Forelimb muscle (tissue), 1 donor: ENCODE data around the gene SETDB2. TPM values are rescaled to one million over a fixed set of nuclear protein-coding genes. Genes with fewer than 3 reads are reported as not detected.

Experiments used
- DNase-seq: peaks from one replicate; pipeline ENCODE4 v3.0.0-alpha.2; 2013; ENCODE audit warnings: low read depth
- polyA plus RNA-seq: library from polyadenylated mRNA; unstranded; fragments of 120-200 nt; gene quantifications from one replicate; pipeline ENCODE4 v1.2.1, GENCODE V29; 2013; ENCODE audit not compliant: insufficient read length

The SETDB2 gene, protein sequence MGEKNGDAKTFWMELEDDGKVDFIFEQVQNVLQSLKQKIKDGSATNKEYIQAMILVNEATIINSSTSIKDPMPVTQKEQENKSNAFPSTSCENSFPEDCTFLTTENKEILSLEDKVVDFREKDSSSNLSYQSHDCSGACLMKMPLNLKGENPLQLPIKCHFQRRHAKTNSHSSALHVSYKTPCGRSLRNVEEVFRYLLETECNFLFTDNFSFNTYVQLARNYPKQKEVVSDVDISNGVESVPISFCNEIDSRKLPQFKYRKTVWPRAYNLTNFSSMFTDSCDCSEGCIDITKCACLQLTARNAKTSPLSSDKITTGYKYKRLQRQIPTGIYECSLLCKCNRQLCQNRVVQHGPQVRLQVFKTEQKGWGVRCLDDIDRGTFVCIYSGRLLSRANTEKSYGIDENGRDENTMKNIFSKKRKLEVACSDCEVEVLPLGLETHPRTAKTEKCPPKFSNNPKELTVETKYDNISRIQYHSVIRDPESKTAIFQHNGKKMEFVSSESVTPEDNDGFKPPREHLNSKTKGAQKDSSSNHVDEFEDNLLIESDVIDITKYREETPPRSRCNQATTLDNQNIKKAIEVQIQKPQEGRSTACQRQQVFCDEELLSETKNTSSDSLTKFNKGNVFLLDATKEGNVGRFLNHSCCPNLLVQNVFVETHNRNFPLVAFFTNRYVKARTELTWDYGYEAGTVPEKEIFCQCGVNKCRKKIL
- polyA plus RNA-seq = 8.1 TPM

DNA sequence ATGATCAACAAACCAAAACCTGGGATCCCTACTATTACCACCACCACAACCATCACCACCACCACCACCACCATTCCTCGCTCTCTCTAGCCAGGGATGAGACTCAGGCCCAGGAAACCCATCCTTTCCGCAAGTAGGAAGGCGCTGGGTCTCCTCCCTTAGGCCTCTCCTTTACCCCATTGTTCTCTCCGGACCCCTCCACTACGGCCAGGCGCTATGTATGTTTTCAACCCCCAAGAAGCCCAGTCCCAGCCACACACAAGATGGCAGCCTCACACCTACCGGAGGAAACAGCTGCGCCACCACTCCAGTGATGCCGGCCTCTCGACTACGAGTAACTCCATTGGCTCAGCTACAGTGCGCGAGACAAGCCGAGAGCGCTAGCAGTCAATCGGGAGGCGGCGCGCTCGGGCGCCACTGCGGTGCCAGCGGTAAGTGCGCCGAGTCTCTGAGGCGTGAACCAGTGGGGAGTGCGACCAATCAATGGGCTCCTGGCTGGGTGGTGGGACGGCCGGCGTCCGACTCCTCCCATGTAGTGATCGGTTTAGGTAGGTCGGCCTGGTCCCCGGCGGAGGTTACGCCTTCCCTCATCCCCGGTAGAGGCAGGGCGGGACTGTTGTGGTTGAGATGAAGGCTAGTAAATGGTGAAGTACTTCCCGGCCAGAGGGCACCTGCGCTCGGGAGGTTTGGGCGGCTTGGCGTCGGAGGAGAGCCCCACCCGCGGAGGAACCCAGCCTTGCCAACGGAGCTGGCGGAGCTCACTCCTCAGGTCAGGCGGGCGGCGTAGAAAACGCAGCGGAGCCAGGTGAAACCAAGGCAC, at the start of gene SETDB2, which contains the start of gene CAB39L:
TSS of gene SETDB2 (plus strand) at position 571 of the 820 bp plus-strand sequence. CDS start 7,620 bp downstream, outside the sequence.
TSS of gene CAB39L (minus strand) at position 361 of the 820 bp plus-strand sequence. CDS start 61,154 bp downstream, outside the sequence.
- DNase-seq = peak; percentile 97

DNA sequence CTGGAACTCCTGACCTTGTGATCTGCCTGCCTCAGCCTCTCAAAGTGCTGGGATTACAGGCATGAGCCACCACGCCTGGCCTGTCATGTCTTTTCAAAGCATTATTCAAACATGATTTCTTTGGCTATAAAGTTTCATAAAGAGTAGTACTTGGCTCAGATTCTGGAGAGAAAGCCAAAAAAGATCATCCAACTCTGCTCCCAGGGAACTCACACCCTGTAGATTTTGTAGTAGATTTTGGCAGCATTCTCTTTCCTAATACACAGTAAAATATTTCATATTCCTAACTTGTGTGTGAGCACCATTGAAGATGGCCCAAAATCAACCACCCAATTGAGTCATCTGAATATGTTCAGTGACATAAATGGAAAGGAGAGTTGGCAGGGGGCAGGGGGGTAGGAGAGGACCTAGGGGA, 48.6 kb upstream of the SETDB2 start:
- peak; percentile 58 for DNase-seq

DNA sequence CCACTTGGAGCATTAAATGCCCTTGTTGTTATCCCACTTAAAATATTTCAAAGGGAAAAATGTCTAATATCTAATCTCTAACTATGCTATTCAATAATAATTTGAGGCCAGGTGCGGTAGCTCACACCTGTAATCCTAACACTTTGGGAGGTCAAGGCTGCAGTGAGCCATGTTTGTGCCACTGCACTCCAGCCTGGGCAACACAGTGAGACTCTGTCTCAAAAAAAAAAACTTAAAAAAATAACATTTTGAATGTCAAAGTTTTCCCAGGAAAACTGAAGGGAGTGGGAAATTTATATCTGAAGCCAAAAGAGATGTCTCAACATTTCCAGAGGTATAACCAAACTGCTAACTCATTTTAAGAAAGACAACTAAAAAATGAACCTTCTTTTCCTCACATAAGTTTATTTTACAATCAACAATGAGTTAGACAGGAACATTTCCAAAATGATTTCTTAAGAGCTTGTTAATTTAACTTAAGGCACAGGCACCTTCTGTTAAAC, 48.1 kb upstream of the SETDB2 start:
- peak; percentile 41 for DNase-seq

DNA sequence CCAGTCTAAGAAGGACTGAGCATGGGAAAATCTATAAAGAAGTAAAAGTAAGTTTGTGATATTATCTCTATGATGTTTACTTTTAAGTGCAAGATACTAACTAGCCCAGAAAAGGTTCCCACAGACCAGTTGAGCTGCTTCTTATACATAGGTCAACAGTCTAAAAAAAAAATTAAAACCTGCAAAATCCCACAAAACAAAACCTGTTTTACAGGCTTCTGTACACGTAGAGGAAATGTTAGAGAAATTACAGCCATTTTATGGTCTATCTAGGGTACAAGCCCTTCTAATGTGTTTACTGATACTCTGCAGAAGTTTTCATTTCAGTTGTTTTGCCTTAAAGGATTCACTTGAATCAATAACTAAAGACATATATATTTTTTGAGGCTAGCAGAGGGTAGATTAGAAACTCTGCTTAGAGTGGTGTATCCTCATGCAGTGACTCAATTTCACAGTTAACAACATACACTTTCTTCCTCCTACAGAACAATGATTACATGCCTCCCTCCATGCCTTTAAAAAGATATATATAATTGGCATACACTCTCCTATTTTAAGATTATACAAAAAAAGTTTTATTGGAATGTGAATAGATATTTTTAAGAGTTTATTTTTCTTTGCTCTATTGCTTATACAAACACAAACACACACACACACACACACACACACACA, 44.1 kb upstream of the SETDB2 start:
- no peak for DNase-seq

DNA sequence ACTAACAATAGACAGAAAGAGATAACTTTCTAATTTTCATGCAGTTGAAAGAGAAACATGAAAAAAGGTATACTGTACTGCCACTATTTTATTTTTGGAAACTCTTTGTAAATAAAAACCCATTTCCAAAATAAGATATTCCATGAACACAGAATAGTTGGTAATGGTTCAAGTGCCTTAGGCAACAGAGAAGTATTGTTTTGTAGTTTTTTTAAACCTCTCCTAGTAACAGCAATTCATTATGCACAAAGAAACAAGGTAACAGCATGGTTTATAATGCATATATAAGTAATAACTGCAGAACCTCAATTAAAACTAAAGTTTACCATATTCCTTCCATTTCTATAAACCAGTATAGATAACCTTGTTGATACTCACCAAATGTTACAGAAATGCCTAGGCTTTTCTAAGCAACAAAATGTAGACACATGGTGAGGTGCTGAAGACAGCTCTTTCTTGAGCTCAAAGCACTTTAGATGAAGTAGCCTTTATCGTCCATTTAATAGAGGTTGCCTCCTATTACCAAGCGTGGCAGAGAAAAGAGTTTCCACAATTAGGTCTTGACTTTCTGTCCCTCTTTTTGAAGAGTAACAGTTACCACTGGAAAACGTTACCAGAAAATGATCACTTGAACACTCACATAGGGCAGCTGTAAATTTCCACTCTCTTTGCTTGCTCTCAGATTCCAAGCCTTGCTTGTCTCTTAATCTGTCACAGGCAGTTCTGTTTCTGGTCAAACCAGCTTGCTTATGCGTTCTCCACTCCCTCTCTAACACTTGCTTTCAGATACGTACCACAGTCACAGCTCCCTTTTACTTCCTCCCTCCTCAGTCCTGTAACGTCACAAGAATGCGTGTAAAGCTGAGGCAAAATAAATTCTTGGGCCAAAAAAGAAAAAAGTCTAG, 43.1 kb upstream of the SETDB2 start:
- peak; percentile 26 for DNase-seq

DNA sequence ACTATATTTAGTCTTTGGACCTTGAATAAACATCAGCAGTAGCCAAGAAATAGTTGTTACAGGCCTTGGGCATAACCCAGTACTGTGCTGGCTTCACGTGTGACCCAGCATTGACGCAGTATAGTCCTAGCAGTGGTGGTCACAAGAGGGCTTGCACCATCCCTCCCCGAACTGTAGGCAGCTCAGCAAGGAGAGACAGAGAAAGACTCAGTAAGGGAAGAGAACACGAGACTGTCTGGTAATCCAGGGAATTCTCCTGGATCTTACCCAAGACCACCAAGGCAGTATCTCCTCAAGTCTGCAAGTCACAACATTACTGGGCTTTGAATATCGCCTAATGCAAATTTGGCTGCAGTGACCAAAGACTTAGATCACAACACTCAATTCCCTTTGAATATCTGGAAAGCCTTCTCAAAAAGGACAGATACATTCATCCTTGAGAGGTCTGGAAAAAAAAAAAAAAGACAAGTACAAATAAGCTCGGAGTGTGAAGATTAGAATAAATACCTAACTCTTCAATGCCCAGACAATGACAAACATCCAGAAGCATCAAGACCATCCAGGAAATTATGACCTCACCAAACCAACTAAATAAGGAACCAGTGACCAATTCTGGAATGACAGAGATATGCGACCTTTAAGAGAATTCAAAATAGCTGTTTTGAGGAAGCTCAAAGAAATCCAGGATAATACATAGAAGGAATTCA, 39.9 kb upstream of the SETDB2 start:
- no peak for DNase-seq

DNA sequence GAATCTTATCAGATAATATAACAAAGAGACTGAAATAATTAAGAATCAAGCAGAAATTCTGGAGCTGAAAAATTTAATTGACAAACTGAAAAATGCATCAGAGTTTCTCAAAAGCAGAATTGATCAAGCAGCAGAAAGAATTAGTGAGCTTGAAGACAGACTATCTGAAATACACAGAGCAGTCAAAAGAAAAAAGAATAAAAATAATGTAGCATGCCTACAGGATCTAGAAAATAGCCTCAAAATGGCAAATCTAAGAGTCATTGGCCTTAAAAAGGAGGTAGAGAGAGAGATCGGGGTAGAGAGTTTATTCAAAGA, 39.4 kb upstream of the SETDB2 start:
- no peak for DNase-seq

DNA sequence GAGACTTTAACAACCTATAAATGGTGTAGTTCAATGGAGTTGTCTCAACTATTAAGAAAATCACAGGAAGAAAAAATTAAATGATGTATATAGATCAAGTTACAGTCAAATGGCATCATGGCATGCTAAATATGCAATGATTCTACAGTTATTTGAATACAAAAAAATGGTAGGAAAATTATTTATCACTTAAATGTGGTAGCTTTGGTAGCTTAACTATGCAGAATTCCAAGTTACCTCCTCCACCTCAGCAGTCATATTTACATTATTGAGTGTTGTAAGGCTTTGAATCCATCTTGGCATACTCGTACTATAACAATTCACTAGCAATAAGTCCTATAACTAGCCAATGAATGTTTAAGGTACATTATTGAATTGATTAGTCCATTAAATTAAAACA, 37.0 kb upstream of the SETDB2 start:
- DNase-seq = no peak

DNA sequence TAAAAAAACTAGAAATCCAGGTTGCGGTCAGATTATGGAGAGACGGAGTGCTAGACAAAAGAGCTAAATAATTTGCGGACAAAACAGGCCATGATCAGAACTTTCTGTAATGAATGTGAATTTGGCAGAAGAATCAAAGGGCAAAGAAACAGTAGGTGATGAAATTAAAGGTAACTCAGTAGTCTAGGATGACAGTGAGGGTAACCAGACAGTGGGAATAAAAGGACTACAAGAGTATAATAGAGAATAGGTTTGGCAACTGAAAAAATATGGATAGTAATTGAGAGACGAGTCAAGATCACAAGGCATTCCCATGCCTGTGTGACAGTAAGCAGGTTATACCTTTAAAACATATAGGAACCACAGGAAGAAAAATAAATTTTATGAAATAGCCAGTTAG, 36.1 kb upstream of the SETDB2 start:
- no peak for DNase-seq

DNA sequence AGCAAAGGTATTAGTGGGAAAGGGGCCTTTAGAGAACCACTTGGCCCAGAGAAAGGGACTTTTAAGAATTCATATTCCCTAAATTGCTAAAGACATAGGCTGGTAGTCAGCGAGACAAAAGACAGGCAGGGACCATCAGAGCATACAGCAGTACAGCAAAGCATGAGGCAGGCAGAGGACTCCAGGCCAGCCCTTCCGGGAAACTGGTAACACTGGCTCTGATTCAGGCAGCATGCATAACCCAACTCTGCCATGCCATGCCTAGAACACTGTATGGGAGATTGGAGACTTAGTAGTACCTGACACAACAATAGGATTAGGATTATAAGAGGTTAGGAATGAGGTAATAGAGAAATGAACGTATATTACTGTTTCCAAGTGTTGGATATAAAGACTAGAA, 35.1 kb upstream of the SETDB2 start:
- DNase-seq = no peak

DNA sequence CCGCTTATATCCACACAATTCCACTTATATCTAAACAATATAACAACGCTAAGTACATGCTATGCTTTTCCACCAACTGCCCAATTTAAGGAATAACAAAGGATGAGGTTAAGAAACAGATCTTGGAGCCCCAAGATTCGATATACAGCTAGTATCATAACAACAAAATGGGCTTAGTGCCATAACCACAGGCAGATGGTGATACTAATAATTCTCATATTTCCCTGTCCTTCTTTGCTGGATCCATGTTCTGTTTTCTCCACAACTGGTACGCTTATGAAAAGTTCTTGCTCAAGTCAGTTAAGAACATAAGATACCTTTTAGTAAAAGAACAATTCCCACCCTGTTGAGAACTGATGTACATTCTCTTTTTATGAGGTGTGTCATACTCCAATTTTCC, 34.1 kb upstream of the SETDB2 start:
- no peak for DNase-seq

DNA sequence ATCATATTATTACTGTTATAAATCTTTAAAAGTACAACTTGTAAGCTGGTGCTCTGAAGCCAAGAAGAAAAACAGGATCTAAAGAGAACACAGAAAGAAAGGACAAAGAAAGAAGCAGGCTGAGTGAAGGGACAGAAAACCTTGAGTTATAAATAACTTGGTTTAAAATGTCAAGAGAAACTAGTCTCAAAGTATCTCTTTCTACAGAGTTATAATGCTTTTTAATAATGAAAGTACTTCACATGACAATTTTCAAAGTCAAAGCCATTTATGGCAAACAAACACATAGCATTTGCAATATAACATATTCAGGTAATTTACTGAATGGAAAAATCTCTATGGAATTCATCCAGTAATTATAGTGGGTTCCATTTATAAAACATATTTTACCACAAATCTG, 33.6 kb upstream of the SETDB2 start:
- DNase-seq = no peak

DNA sequence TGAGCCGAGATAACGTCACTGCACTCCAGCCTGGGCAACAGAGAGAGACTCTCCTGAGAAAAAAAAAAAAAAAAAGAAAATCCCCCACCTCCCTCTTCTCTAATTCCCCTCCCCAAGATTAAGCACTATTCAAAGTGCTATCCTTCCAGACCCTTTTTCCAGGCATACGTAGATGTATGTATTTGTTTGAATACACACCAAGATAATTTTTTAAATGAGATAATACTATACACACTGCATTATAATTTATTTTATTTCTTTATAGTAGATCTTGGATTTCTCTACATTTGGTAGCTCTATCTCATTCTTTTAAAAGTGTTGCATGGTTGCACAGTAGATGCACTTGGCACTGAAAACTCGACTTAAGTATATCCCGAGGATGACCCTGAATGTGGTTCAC, 32.7 kb upstream of the SETDB2 start:
- no peak for DNase-seq

DNA sequence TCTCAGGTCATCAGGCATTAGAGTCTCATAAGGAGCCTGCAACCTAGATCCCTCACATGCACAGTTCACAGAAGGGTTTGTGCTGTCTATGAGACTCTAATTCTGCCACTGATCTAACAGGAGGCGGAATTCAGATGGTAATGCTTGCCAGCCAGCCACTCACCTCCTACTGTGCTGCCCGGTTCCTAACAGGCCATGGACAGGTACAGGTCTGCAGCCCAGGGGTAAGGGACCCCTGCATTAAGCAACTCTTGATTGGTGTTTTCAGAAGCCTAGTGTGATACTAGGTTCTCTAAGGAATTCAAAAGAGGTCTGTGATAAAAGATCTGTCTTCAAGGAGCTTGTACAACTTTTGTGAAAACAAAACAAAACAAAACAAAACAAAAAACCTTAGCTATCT, 31.3 kb upstream of the SETDB2 start:
- no peak for DNase-seq

DNA sequence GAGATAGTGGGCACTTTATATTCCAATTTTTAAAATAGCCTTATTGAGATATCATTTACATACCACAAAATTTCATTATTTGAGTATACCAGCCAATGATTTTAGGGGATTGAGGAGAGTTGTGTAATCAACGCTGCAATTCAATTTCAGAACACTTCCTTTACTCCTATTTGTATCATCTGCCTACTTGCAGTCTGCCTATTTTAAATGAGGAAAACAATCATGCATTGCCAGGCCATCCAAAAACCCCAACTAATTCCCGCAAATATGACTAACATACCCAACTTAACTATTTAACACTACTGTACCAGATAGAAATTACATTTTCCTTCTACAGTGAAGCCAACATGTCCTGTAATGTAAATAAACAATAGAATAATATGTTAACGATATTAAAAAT, 26.9 kb upstream of the SETDB2 start:
- DNase-seq = no peak

DNA sequence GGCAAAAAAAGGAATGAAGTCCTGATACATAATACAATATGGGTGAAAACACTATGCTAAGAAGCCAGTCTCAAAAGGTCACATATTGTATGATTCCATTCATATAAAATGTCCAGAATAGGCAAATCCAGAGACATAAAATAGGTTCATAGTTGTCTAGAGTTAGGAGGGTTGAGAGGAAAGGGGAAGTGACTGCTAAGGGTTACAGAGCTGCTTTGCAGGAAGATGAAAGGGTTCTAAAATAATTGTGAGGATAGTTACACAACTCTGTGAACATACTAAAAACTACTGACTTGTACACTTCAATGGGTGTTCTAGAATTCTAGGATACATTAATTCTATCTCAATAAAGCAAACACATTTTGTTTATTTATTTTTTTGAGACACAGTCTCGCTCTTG, 25.9 kb upstream of the SETDB2 start:
- DNase-seq = no peak

DNA sequence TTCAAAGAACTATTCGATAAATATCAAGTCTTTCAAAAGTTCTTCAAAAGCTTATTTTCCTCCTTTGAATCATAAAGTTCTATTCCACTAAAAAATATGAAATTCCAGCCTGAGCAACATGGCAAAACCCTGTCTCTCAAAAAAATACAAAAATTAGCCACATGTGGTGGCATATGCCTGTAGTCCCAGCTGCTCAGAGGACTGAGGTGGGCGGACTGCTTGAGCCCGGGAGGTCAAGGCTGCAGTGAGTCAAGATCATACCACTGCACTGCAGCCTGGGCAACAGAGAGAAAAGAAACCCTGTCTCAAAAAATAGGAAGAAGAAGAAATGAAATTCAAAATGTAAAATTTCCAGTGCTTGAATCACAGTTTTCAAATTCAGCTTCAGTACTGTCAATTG, 24.8 kb upstream of the SETDB2 start:
- no peak for DNase-seq

DNA sequence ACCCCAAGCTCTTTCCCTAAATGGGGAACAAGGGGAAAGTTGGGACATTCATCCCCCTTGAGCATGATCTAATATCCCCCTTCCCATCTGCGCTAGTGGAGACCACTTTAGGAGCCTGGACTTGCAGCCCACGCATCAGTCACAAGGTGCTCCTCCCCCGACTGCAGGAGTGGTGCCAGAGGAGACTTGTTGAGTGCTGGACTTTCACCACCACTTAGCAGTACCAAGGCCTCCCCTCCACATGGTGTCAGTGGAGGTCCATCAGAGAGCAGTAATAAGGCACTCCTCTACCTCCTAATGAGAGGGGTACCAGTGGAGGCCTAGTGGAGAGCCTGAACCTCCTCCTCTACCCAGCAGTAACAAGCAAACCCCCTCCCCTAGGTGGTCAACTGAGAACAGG, 22.7 kb upstream of the SETDB2 start:
- DNase-seq = no peak

DNA sequence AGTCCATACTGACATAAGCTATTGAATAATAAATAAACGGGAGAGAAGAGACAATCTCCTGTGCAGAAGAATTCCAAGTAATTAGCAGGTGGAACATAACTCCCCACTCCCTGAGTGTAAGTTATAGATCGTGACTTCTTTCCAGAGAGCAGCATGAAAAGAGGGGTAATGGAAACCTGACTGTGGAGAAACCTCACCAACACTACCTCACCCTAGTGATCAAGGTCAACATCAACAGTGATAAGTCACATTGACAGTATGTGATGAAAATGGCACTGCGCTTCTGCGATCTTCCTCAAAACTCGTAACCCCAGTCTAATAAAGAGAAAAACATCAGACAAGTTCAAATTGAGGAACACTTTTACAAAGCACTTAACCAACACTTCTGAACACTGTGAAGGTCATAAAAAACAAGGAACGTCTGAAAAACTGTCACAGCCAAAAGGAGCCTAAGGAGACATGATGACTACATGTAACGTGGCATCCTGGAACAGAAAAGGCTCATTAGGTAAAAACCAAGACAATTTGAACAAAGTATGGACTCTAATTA, 20.0 kb upstream of the SETDB2 start:
- no peak for DNase-seq
